Measurements from ENCODE around the gene CTSZ. TPM values are rescaled to one million over a fixed set of nuclear protein-coding genes. Genes with fewer than 3 reads are reported as not detected.

The CTSZ gene
- total RNA-seq, 1 donor from 2014 or later = 278 TPM

DNA sequence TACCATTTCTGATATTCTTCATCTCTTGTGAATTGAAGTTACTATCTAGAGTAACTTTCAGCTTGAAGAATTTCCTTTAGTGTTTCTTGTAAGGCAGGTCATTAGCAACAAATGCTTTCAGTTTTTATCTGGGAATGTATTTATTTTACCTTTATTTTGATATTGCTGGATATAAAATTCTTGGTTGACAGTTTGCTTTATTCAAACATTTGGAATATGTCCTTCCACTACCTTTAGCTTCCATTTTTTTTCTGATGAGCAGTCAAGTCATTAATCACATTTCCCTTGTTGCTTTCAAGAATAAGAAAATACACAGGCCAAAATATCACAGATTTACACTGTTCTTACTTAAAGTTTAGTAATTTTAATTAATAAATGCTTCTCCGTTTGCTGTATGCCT, 31.7 kb downstream of the CTSZ start:
- ATAC-seq (ENCODE audit: low read depth) = no peak
- POLR2A ChIA-PET = no interaction called here
- Mint-ChIP-seq H3K27ac (no peak overlapping the region), H3K36me3 (ENCODE audit: low read depth) (no peaks in the 10 kb centered on the region), H3K4me3 (no peak overlapping the region), H3K9me3 (peaks cover 7% of the 10 kb centered on the region), H3K4me1 (peaks cover 23% of the 10 kb centered on the region), H3K27me3 (no peaks in the 10 kb centered on the region)
- DNase-seq = no peak
- TF ChIP-seq, protein P1, sequence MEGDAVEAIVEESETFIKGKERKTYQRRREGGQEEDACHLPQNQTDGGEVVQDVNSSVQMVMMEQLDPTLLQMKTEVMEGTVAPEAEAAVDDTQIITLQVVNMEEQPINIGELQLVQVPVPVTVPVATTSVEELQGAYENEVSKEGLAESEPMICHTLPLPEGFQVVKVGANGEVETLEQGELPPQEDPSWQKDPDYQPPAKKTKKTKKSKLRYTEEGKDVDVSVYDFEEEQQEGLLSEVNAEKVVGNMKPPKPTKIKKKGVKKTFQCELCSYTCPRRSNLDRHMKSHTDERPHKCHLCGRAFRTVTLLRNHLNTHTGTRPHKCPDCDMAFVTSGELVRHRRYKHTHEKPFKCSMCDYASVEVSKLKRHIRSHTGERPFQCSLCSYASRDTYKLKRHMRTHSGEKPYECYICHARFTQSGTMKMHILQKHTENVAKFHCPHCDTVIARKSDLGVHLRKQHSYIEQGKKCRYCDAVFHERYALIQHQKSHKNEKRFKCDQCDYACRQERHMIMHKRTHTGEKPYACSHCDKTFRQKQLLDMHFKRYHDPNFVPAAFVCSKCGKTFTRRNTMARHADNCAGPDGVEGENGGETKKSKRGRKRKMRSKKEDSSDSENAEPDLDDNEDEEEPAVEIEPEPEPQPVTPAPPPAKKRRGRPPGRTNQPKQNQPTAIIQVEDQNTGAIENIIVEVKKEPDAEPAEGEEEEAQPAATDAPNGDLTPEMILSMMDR (IDR thresholded peaks at IDR 0.05) = no peak
- intact Hi-C loops (cut with micrococcal nuclease) = no loop called here
- CTCF ChIA-PET = no interaction called here

DNA sequence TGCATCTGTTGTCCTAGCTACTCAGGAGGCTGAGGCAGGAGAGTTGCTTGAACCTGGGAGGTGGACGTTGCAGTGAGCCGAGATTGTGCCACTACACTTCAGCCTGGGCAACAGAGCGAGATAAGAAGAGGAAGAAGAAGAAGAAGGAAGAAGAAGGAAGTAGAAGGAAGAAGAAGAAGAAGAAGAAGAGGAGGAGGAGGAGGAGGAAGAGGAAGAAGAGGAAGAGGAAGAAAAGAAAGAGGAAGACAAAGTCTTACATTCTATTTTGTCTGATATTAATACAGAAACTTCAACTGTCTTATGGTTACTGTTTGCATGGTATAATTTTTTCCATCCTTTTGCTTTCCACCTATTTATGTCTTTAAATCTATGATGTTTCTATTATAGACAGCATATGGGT, 33.2 kb downstream of the CTSZ start:
- POLR2A ChIA-PET = interaction anchor here (0.6 to 0.7 kb wide), 2 partner anchors 69 to 70 kb away, joined by 3 read pairs; partner anchors contain the start of gene PRELID3B
- no peak for ATAC-seq (ENCODE audit: low read depth)
- intact Hi-C loops (cut with micrococcal nuclease) = no loop called here
- Mint-ChIP-seq H3K9me3 (peaks cover 7% of the 10 kb centered on the region), H3K36me3 (ENCODE audit: low read depth) (no peaks in the 10 kb centered on the region), H3K4me1 (peaks cover 31% of the 10 kb centered on the region), H3K4me3 (peak overlapping the region; percentile 20), H3K27me3 (no peaks in the 10 kb centered on the region), H3K27ac (peak overlapping the region; percentile 60)
- TF ChIP-seq, protein P1 (IDR thresholded peaks at IDR 0.05) = no peak
- DNase-seq = no peak
- CTCF ChIA-PET = no interaction called here

DNA sequence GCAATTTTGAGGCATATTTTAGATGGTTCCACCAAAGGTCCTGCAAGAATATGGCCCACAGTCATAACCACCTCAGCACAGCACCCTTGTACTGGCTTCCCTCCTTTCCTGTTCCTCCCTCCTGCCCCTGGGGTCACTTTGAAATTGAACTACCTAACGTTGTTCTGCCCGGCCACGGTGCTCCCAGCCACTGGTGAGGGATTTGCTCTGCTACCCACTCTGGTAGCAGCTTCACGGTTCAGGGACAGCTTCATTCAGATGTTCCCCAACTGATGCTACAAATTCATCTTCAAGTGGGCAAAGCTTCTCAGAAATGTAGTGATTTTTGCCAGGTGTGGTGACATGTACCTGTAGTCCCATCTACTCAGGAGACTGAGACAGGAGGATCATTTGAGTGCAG, 33.9 kb downstream of the CTSZ start:
- peaks cover 7% of the 10 kb centered on the region for H3K9me3 Mint-ChIP-seq
- ChIA-PET POLR2A (interaction anchor here (0.6 to 0.7 kb wide), 2 partner anchors 34 to 69 kb away, joined by 3 to 4 read pairs; partner anchors contain the start of gene PRELID3B), CTCF (no interaction called here)
- peaks cover 25% of the 10 kb centered on the region for H3K4me1 Mint-ChIP-seq
- intact Hi-C loops (cut with micrococcal nuclease) = no loop called here
- no peak for ATAC-seq (ENCODE audit: low read depth)
- no peak overlapping the region for H3K4me3 Mint-ChIP-seq
- H3K27ac Mint-ChIP-seq = no peak overlapping the region
- TF ChIP-seq, protein P1 (IDR thresholded peaks at IDR 0.05) = no peak
- DNase-seq = no peak
- H3K27me3 Mint-ChIP-seq = no peaks in the 10 kb centered on the region
- H3K36me3 Mint-ChIP-seq (ENCODE audit: low read depth) = no peaks in the 10 kb centered on the region

DNA sequence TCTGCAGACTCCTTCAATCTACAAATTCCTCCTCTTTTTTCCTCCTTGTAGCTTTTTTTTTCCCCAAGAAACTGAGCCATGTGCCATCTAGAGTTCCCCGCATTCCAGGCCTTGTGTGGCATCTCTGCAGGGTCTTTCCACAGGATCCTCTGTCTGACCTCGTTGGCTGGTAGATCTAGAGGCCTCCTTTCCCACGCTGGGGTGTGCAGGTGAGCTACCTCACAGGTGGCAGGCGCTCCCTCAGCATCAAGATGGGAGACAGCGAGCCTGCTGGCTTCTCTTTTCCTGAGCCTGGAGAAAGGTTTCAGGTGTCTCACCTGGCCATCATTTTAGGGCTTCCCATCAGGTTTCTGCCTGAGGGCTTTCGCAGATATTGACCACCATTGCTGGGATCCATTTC, 35.6 kb downstream of the CTSZ start:
- H3K27ac Mint-ChIP-seq = no peak overlapping the region
- H3K4me3 Mint-ChIP-seq = no peak overlapping the region
- peaks cover 24% of the 10 kb centered on the region for H3K4me1 Mint-ChIP-seq
- POLR2A ChIA-PET = interaction anchor here (0.6 to 1.0 kb wide), 2 partner anchors 9 to 18 kb away, joined by 3 to 6 read pairs; no protein-coding TSS in a partner anchor
- H3K27me3 Mint-ChIP-seq = no peaks in the 10 kb centered on the region
- CTCF ChIA-PET = no interaction called here
- intact Hi-C loops (cut with micrococcal nuclease) = no loop called here
- TF ChIP-seq, protein P1 (IDR thresholded peaks at IDR 0.05) = no peak
- peaks cover 4% of the 10 kb centered on the region for H3K9me3 Mint-ChIP-seq
- DNase-seq (no peak), ATAC-seq (ENCODE audit: low read depth) (no peak)
- H3K36me3 Mint-ChIP-seq (ENCODE audit: low read depth) = no peaks in the 10 kb centered on the region

DNA sequence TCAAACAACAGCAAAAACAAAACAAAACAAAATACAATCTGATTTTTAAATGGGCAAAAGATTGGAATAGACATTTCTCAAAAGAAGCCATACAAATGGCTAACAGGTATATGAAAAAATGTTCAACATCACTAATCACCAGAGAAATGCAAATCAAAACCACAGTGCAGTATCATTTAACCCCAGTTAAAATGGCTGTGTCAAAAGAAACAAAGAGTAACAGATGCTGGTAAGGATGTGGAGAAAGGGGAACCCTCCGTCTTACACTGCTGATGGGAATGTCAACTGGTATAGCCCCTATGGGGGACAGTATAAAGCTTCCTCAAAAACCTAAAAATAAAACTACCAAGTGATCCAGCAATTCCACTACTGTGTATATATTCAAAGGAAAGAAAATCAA, 36.9 kb downstream of the CTSZ start:
- ChIA-PET POLR2A (interaction anchor here (0.5 to 1.3 kb wide), 2 partner anchors 9 to 11 kb away, joined by 3 read pairs; partner anchors contain the start of gene NELFCD), CTCF (no interaction called here)
- Mint-ChIP-seq H3K4me3 (no peak overlapping the region), H3K27ac (no peak overlapping the region), H3K9me3 (no peaks in the 10 kb centered on the region), H3K36me3 (ENCODE audit: low read depth) (no peaks in the 10 kb centered on the region), H3K27me3 (no peaks in the 10 kb centered on the region), H3K4me1 (peaks cover 24% of the 10 kb centered on the region)
- TF ChIP-seq, protein P1 (IDR thresholded peaks at IDR 0.05) = no peak
- intact Hi-C loops (cut with micrococcal nuclease) = no loop called here
- ATAC-seq (ENCODE audit: low read depth) (peak; percentile 62), DNase-seq (no peak)

All from activated B cell treated with CpG ODN at 0.5 μM for 24 hours (primary cell).